DMS114 treated with DMSO at 0.1 percent for 48 hours (cell line): ENCODE data around the gene LMX1A.

Experiments used
- DNase-seq: peaks from one replicate; lab custom pipeline; 2025; ENCODE audit not compliant: unreplicated experiment; lab: John Stamatoyannopoulos, UW

Gene LMX1A

GRCh38 chr1:165367375-165367993 lies 11.0 kb upstream of the LMX1A start:
- peak; percentile 41 for DNase-seq

GRCh38 chr1:165365341-165365740 lies 8.8 kb upstream of the LMX1A start:
- DNase-seq = no peak

- DNase-seq = no peak
Observed at GRCh38 chr1:165364568-165365133, 8.1 kb upstream of the LMX1A start.

- DNase-seq = no peak
Observed at GRCh38 chr1:165356876-165357275, 361 bp upstream of the LMX1A start.

DNA sequence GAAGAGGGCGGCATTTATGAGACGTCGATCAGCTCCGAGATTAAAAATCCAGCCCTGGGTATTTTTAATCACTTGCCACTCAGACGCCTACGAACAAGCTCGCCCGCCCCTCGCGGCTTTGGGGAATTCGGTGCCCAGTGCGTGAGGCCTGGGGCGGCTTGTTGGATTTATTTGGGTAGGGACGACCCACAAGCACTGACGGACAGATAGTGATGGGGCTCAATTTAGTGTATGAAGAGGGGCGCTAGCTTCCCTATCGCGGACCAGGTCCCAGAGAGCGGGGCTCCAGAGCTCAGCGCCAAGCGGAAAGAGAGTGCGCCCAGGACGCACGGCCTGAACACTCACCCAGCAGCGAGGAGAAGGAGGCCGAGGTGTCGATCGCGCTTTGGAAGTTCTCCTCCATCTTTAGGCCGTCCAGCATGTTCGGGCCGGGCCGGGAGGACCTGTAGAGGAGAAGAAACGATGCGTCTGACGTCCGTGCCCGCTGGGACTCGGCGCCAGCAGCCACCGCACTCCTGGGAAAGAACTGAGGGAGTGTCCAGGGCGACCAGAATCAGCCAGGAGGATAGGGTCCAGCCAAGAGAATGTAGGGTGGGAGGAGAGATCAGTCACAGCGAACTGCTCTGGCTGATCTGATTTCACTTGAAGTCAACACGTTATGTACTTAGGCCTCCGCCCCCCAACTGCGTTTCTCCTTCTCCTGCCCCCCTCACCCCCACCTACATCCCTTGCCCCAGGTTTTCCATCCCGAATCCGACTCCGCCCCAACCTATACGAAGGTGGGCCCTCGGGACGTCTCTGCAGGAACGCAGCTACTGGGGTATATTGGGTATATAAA lies 1.2 kb downstream of the LMX1A start:
- no peak for DNase-seq

DNA sequence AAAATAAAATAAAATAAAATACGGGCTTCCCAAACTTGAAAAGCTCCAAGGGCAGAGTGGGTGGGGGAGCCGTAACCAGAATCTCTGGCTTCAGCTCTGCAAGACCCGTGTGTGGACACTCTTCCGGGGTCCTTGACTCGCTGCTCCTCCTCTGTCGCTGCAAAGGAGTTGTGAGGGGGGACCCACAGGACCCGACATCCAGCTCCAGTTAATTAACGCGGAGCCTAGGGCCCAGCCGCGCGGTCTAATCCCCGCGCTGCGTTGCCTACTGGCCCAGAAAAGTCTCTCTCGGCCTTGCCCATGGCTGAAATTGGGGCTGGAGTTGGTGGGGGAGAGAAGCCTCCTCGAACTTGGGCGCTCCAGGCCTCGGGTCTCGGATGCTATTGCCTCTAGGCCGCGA lies 1.8 kb downstream of the LMX1A start:
- no peak for DNase-seq

GRCh38 chr1:165353731-165354671 lies 2.5 kb downstream of the LMX1A start:
- no peak for DNase-seq

- no peak for DNase-seq
Observed at GRCh38 chr1:165352442-165353293, 3.8 kb downstream of the LMX1A start.

DNA sequence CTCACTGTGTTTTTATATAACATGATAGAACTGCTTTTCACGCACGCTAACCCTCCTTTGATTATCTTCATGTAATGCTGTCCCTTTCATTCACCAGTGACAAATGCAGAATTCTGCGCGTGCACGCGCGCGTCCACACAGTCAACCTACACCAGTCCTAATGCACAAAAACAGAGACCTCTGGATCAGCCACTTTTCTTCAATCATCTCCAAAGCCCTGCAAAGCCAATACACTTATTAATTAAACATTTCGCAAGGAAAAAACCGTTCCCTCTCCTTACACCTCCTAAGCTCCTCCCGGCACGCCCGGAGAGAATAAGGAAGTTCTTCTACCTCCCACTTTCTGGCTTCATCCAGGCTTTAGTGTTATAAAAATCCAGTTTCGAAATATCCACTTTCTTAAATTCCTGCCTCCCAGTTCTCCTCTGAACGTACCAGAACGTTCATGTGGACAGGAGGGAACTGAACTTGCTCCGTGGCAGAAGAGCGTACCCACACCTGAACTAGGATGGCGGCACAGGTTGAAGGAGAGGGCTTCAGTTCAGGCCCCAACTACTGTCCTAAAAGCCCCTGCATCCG lies 4.6 kb downstream of the LMX1A start:
- DNase-seq = no peak

DNA sequence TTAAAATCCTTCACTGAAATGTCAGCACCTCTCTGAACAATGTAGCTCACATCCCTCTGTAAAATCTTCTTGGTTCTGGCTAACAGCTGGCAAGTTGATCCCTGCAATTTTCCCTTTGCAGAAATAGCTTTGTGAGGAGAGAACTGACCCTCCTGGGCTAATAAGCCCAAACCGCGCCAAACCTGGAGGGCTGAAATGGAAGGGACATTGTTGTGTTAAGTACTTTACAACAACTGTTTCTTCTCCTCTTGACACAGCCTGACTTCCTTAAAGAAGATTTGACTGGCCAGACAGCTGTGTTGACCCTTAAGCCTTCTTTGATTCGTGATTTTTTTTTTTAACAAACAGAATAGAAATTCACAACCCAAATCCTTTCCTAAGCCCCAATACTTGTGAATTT lies 5.7 kb downstream of the LMX1A start:
- DNase-seq = no peak

- no peak for DNase-seq
Observed at GRCh38 chr1:165345502-165345901, 11.0 kb downstream of the LMX1A start.

DNA sequence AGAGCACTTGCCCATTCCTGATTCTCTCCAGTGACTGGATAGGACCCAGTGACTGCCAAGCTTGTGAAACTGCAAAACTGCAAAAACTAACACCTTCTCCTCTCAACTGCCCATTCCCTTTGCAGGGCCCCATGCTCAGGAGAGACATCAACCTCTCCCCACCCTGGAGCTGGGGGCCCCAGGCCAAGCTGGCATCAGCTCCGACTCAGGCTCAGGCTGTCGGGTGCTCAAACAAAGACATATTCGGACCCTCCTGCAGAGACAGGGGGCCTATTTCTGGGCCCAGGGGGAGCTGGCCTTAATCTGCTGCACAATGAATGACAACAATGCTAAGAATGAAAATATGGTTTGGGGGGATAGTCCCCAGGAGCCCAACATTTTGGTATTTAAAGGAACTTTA lies 11.8 kb downstream of the LMX1A start:
- no peak for DNase-seq

DNA sequence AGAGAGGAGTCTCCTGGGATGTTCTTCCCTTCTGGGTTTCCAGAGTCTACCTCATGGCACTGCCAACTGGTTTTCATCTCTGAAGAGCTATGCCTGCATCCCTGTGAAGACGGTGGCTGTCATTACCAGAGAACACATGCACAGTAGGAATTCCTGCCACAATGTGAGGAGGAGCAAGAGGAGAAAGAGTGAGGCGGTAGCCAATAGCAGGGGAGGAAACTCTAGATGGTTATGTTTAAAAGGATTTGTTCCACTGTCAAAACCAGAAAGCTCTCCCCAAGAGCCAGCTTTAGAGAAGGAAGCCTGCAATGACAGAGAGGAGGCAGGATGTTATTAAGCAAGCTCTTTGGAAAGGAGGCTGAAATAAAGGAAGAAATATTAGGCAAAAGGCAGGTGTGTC lies 12.3 kb downstream of the LMX1A start:
- no peak for DNase-seq

DNA sequence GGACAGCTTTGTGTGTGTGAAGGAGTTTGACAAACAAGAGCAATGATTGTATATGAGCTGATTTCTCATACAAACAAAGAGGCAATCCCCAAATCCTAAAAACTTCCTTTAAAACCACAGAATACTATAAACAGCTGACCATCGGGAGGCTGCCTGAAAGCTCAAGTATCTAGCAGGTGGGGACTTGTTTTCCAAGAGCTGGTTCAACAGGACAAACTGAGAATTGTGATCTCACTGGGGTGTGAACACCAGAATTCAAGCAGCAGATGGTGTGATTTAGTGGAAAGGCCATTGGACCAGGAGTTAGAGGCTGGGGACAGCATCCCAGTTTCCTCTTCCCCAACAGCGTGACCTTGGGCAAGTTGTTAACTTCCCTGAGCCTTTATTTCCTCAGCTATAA lies 13.9 kb downstream of the LMX1A start:
- no peak for DNase-seq

DNA sequence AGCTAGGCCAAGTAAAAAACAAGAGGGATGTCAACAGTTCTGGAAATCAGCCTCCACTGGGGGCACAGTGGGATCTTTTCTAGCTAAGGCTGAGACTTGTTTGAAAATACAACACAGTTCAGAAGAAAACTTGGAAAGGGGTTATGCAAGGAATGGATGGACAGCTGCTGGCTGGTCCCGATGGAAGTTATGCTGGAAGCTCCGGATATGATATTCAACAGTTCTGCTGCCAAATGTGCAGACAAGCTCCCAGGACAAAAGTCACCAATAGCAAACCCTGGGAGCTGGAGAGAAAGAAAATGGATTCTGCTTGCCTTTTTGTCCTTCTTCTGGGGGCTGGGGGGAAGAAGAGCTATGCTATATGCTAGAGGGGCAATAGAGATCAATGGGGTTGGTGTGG lies 14.3 kb downstream of the LMX1A start:
- no peak for DNase-seq

- DNase-seq = no peak
Observed at GRCh38 chr1:165339164-165339563, 17.4 kb downstream of the LMX1A start.

DNA sequence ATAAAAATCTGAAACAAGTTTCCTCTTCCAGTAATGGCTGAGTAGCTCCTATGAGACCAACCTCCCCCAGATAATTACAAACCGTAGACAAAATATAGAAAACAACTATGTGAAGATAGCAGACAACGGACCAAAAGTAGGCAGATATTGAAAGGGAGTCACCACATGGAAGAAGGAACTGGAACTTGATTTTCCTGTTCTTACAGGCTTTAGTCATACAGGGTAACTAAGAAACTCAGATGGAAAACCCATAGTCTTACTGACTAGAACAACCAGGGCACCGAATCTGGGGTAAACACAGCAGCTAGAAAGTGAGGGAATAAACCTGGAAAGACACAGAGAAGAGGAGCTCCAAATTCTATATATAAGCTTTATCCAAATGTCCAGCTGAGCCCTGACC lies 26.0 kb downstream of the LMX1A start:
- DNase-seq = no peak

- DNase-seq = no peak
Observed at GRCh38 chr1:165329104-165329503, 27.4 kb downstream of the LMX1A start.

DNA sequence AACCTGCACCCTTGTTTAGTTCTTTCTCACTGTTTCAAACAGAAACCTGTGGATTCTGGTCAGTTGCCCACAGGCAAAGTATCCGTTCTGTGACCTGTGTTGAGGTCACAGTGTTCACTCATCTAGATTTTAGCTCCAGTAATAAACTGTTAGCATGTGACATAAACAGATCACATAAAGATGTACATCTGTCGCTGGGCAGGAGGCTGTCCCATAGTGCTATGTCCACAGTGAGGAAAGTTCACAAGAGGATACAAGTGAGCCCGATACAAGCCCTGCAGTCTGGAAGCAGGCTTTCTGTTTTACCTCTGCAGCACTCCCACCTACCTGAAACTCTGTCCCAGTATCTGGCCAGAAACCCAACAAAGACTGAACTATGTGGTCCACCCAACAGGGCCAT lies 28.4 kb downstream of the LMX1A start:
- DNase-seq = no peak

DNA sequence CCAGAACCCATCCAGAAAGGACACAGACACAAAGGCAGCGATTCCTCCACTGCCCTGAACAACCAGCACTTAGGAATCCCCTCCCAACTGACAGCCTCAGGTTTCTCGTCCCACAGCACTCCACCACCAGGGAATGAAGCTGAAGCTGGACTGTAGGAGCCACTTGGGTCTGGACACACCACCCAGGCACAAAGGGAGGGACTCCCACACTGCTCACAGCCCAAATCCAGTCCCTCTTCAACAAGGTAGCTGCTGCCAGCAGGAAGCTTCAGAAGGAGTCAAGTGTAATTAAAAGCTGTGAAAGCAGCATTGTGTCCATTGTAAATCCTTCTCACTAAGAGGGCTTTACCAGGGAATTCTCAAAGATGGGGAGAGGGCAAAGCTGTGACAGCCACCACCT lies 29.0 kb downstream of the LMX1A start:
- DNase-seq = no peak
